GM19455 (cell line): ENCODE data around the gene PPARA.

Source experiments
- ATAC-seq: cut with Tn5 transposase; IDR thresholded peaks from one replicate; pipeline ENCODE4 v1.9.1; 2021; ENCODE audit not compliant: unreplicated experiment

PPARA gene

DNA sequence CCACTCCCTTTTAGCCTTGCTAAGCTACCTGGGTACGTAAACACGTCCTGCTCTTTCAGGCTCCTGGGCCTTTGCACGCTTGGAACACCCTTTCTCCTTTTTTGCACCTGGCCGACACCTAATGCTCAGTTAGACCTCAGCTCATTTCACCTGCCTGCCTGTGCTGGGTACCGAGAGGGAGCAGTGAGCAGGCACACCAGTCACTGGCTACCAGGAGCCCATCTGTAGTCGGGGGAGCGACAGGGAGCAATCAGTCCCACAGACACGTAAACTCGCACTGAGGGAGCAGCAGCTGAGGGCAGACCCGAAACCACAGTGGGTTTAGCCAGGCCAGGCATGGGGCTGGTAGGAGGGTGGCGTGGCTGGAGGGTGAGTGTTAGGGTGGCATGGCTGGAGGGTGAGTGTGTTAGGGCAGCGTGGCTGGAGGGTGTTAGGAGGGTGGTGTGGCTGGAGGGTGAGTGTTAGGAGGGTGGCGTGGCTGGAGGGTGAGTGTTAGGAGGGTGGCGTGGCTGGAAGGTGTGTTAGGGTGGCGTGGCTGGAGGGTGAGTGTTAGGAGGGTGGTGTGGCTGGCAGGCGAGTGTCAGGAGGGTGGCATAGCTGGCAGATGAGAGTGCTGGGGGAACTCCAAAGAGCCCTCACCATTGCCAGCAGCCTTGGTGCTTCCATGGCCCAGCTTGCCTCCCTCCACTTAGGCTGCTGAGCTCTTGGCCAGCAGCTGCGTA is 140.0 kb downstream of the PPARA start:
- no peak for ATAC-seq

- ATAC-seq: no peak
Measured at GRCh38 chr22:46290843-46291785, 140.8 kb downstream of the PPARA start.

- no peak for ATAC-seq
Measured at GRCh38 chr22:46292173-46292572, 141.8 kb downstream of the PPARA start.

GRCh38 chr22:46292732-46293131 is 142.4 kb downstream of the PPARA start:
- no peak for ATAC-seq
